IMR-90 (cell line): Measurements from ENCODE around the gene HERPUD1. TPM values are rescaled to one million over a fixed set of nuclear protein-coding genes. Genes with fewer than 3 reads are reported as not detected.

Source experiments
- ATAC-seq: fragments of 200-7000 bp; cut with Tn5 transposase; 2 replicates; pipeline ENCODE4 v1.9.1; 2020; ENCODE audit warnings: low read depth, mild to moderate bottlenecking, moderate library complexity
- BruUV-seq: library from RNA; stranded (reverse); fragments of 400-500 nt; replicated peaks from 2 replicates; lab custom pipeline; 2021; lab: Mats Ljungman, UMichigan
- CTCF ChIA-PET: fragments of 300-600 bp; formaldehyde crosslinking; extraction: SDS; loops from one replicate; lab custom pipeline; 2021; ENCODE audit warnings: antibody characterized with exemption; lab: Yijun Ruan, JAX
- POLR2A ChIA-PET: fragments of 300-600 bp; sonication (Branson Sonifier 250); formaldehyde crosslinking; loops from one replicate; lab custom pipeline; 2022; ENCODE audit warnings: antibody characterized with exemption; ENCODE audit not compliant: unreplicated experiment; lab: Charles Lee
- DNase-seq: peaks from one replicate; pipeline ENCODE4 v3.0.0; 2013
- H2AFZ ChIP-seq: replicated peaks from 2 replicates; pipeline ENCODE3; 2013; ENCODE audit warnings: low read length, mild to moderate bottlenecking; ENCODE audit not compliant: poor library complexity
- H2AK5ac ChIP-seq: 2 replicates; pipeline ENCODE4 v1.6.1; 2013; ENCODE audit warnings: low read depth, low read length, inconsistent platforms
- H2AK9ac ChIP-seq: replicated peaks from 2 replicates; pipeline ENCODE3; 2013; ENCODE audit warnings: mild to moderate bottlenecking, low read depth, low read length, moderate library complexity; ENCODE audit not compliant: poor library complexity
- H2BK120ac ChIP-seq: 2 replicates; pipeline ENCODE4 v1.6.1; 2013; ENCODE audit warnings: low read depth, low read length, inconsistent platforms
- H2BK15ac ChIP-seq: 3 replicates; pipeline ENCODE4 v1.6.1; 2013; ENCODE audit warnings: low read depth, low read length, inconsistent platforms
- H2BK20ac ChIP-seq: 2 replicates; pipeline ENCODE4 v1.6.1; 2013; ENCODE audit warnings: low read depth, mild to moderate bottlenecking, inconsistent platforms, low read length, moderate library complexity
- H2BK5ac ChIP-seq: 2 replicates; pipeline ENCODE4 v1.6.1; 2013; ENCODE audit warnings: mild to moderate bottlenecking, low read depth, low read length, inconsistent platforms; ENCODE audit not compliant: poor library complexity, severe bottlenecking
- H3K14ac ChIP-seq: replicated peaks from 2 replicates; pipeline ENCODE4 v1.6.1; 2013; ENCODE audit warnings: low read depth, low read length, inconsistent platforms
- H3K18ac ChIP-seq: 2 replicates; pipeline ENCODE4 v1.6.1; 2013; ENCODE audit warnings: low read depth, low read length, control low read depth
- H3K23ac ChIP-seq: 2 replicates; pipeline ENCODE4 v1.6.1; 2013; ENCODE audit warnings: low read depth, low read length, inconsistent platforms
- H3K27ac ChIP-seq: 2 replicates; pipeline ENCODE4 v1.5.1; 2013; ENCODE audit warnings: mild to moderate bottlenecking, control low read depth, low read length; ENCODE audit not compliant: insufficient read depth
- H3K27me3 ChIP-seq: 2 replicates; pipeline ENCODE4 v1.6.1; 2013; ENCODE audit warnings: low read length; ENCODE audit not compliant: control insufficient read depth, insufficient read depth
- H3K36me3 ChIP-seq: 2 replicates; pipeline ENCODE4 v1.6.1; 2013; ENCODE audit warnings: low read length, mixed read lengths; ENCODE audit not compliant: control insufficient read depth, insufficient read depth
- H3K4ac ChIP-seq: 2 replicates; pipeline ENCODE4 v1.6.1; 2013; ENCODE audit warnings: low read depth, low read length, inconsistent platforms
- H3K4me1 ChIP-seq: 2 replicates; pipeline ENCODE4 v1.6.1; 2013; ENCODE audit warnings: low read length, mixed read lengths; ENCODE audit not compliant: control insufficient read depth, insufficient read depth
- H3K4me2 ChIP-seq: 2 replicates; pipeline ENCODE4 v1.6.1; 2013; ENCODE audit warnings: low read depth, mild to moderate bottlenecking, control low read depth, low read length, moderate library complexity
- H3K4me3 ChIP-seq: 2 replicates; pipeline ENCODE4 v1.5.1; 2013; ENCODE audit warnings: low read depth, mild to moderate bottlenecking, control low read depth, low read length, moderate library complexity; ENCODE audit not compliant: insufficient read depth
- H3K56ac ChIP-seq: 2 replicates; pipeline ENCODE4 v1.6.1; 2013; ENCODE audit warnings: low read length, inconsistent platforms; ENCODE audit not compliant: insufficient read depth; ENCODE audit errors: extremely low read depth
- H3K79me1 ChIP-seq, 2 experiments: 2 replicates each; pipeline ENCODE4 v1.6.1; 2013; ENCODE audit warnings: low read length in 2 of 2, inconsistent platforms in 1 of 2, low read depth in 1 of 2
- H3K9ac ChIP-seq: 2 replicates; pipeline ENCODE4 v1.6.1; 2013; ENCODE audit warnings: low read depth, low read length, control low read depth
- H3K9me1 ChIP-seq: 2 replicates; pipeline ENCODE4 v1.6.1; 2013; ENCODE audit warnings: low read length, inconsistent platforms; ENCODE audit not compliant: insufficient read depth
- H3K9me3 ChIP-seq: 2 replicates; pipeline ENCODE4 v1.6.1; 2013; ENCODE audit warnings: low read length; ENCODE audit not compliant: control insufficient read depth, insufficient read depth
- H4K20me1 ChIP-seq: 2 replicates; pipeline ENCODE4 v1.6.1; 2013; ENCODE audit warnings: low read length, inconsistent platforms; ENCODE audit not compliant: insufficient read depth
- H4K5ac ChIP-seq: 2 replicates; pipeline ENCODE4 v1.6.1; 2013; ENCODE audit warnings: mild to moderate bottlenecking, low read depth, low read length, control low read depth
- H4K8ac ChIP-seq, 2 experiments: 2 replicates each; pipeline ENCODE4 v1.6.1; 2013; ENCODE audit warnings: low read depth in 2 of 2, low read length in 2 of 2, control low read depth in 1 of 2, inconsistent platforms in 1 of 2
- H4K91ac ChIP-seq: 2 replicates; pipeline ENCODE4 v1.6.1; 2013; ENCODE audit warnings: low read depth, low read length, inconsistent platforms; ENCODE audit not compliant: insufficient read depth
- BHLHE40 ChIP-seq: fragments of 150-350 bp; IDR thresholded peaks from 2 replicates; pipeline ENCODE4 v1.6.1; 2016; ENCODE audit warnings: mild to moderate bottlenecking, low read depth, low read length
- CEBPB ChIP-seq: IDR thresholded peaks from 2 replicates; pipeline ENCODE4 v1.6.1; 2012; ENCODE audit warnings: low read depth, low read length, improper control_type of control experiment
- CHD1 ChIP-seq: IDR thresholded peaks from 2 replicates; pipeline ENCODE4 v1.6.1; 2012; ENCODE audit warnings: low read depth, low read length, improper control_type of control experiment
- FOS ChIP-seq: fragments of 150-350 bp; IDR thresholded peaks from 2 replicates; pipeline ENCODE4 v1.6.1; 2016; ENCODE audit warnings: low read depth, low read length
- MAFK ChIP-seq: IDR thresholded peaks from 2 replicates; pipeline ENCODE4 v1.6.1; 2012; ENCODE audit warnings: low read depth, low read length, improper control_type of control experiment
- MAZ ChIP-seq: IDR thresholded peaks from 2 replicates; pipeline ENCODE4 v1.6.1; 2012; ENCODE audit warnings: low read depth, mild to moderate bottlenecking, low read length, improper control_type of control experiment, moderate library complexity, borderline replicate concordance
- MXI1 ChIP-seq: IDR thresholded peaks from 2 replicates; pipeline ENCODE4 v1.6.1; 2012; ENCODE audit warnings: low read depth, mild to moderate bottlenecking, low read length, moderate library complexity, borderline replicate concordance
- NFE2L2 ChIP-seq: fragments of 150-350 bp; IDR thresholded peaks from 2 replicates; pipeline ENCODE4 v1.6.1; 2016; ENCODE audit warnings: low read depth, mild to moderate bottlenecking, low read length
- POLR2A ChIP-seq: IDR thresholded peaks from 2 replicates; pipeline ENCODE4 v1.6.1; 2012; ENCODE audit warnings: mild to moderate bottlenecking, low read depth, low read length
- RAD21 ChIP-seq: IDR thresholded peaks from 2 replicates; pipeline ENCODE4 v1.6.1; 2012; ENCODE audit warnings: low read length, improper control_type of control experiment
- RCOR1 ChIP-seq: IDR thresholded peaks from 2 replicates; pipeline ENCODE4 v1.6.1; 2012; ENCODE audit warnings: mild to moderate bottlenecking, low read length, improper control_type of control experiment; ENCODE audit not compliant: insufficient replicate concordance
- RFX5 ChIP-seq: IDR thresholded peaks from 2 replicates; pipeline ENCODE4 v1.8.0; 2012; ENCODE audit warnings: low read depth, mild to moderate bottlenecking, low read length, moderate library complexity
- SMC3 ChIP-seq: fragments of 150-350 bp; IDR thresholded peaks from 2 replicates; pipeline ENCODE4 v1.6.1; 2016; ENCODE audit warnings: low read depth, mild to moderate bottlenecking, antibody characterized with exemption, low read length, moderate library complexity
- WGBS, 2 experiments: methylation state at CpG; one replicate each; pipeline versions ENCODE4 v1.1.5 to v1.1.7; 2013; ENCODE audit warnings: missing lambda C conversion rate in 2 of 2; ENCODE audit not compliant: insufficient read length in 1 of 2; ENCODE audit errors: extremely low coverage in 2 of 2; 5-methylcytosine and 5-hydroxymethylcytosine counted together
- dilution Hi-C: fragments of 300-500 bp; cut with HindIII; formaldehyde crosslinking; loops from one replicate; pipeline ENCODE4 v1.14.3; 2018; ENCODE audit warnings: low sequenced_read_pairs; ENCODE audit not compliant: unreplicated experiment
- in situ Hi-C: fragments of 300-500 bp; cut with MboI; formaldehyde crosslinking; loops from 3 replicates; pipeline ENCODE4 v1.14.3; 2019; ENCODE audit warnings: low sequenced_read_pairs, inconsistent platforms, mixed read lengths
- intact Hi-C: fragments of 100-400 bp; cut with micrococcal nuclease; formaldehyde crosslinking; loops from 2 replicates; pipeline ENCODE4 v1.10.0; 2022
- polyA plus RNA-seq, 3 experiments: library from polyadenylated mRNA; depleted of rRNA; stranded (reverse); fragments of >200 nt; gene quantifications; 2 replicates each; pipeline ENCODE4 v1.2.3, GENCODE V29; 2012; ENCODE audit warnings: low replicate concordance in 1 of 3
- total RNA-seq: library from RNA; depleted of rRNA; stranded (reverse); fragments of >200 nt; gene quantifications from 2 replicates; pipeline ENCODE4 v1.2.3, GENCODE V29; 2012
- TF ChIP-seq, protein P1 (sequence below): fragments of 150-350 bp; IDR thresholded peaks from 2 replicates; pipeline ENCODE4 v1.6.1; 2017; ENCODE audit warnings: mild to moderate bottlenecking, antibody characterized with exemption, low read length, low read depth
- TF ChIP-seq, protein P2 (sequence below): conservative IDR thresholded peaks from 2 replicates; pipeline ENCODE4 v1.5.1; 2012; ENCODE audit warnings: mild to moderate bottlenecking, low read depth, low read length, improper control_type of control experiment
- TF ChIP-seq, protein P3 (sequence below): fragments of 150-350 bp; IDR thresholded peaks from 2 replicates; pipeline ENCODE4 v1.6.1; 2016; ENCODE audit warnings: low read depth, mild to moderate bottlenecking, low read length, moderate library complexity, borderline replicate concordance

The HERPUD1 gene
- total and polyA plus RNA-seq, 2 of the 4 experiments (the other 2 are of a cell fraction), result 130 to 148 TPM

DNA sequence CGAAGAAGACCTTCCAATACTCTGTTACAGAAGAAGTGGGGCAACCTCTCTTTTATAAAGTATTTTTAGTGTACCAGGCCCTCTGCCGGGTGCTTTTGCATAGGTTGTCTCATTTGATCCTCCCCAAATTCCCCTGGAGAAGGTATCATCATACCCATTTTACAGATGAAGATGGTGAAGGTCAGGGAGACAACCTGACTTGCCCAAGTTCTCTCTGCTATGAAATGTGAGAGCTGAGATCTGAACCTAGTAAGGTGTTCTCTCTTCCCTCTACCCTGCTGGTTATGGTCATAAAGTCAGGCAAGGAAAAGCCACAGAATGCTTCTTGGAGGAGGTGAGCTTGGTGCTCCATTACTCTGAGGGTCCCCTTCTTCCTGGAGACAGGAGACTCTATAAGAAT, 28.1 kb upstream of the HERPUD1 start:
- intact Hi-C loops (no loop called here), dilution Hi-C loops (no loop called here), in situ Hi-C loops (no loop called here)
- Histone ChIP-seq H4K91ac (no peak overlapping the region), H3K4me1 (no peaks in the 10 kb centered on the region), H2AK5ac (no peak overlapping the region), H3K9me3 (no peaks in the 10 kb centered on the region), H3K79me1 (no peaks in the 10 kb centered on the region), H3K4me2 (no peak overlapping the region), H3K4ac (no peak overlapping the region), H2AFZ (no peak overlapping the region), H3K9me1 (no peaks in the 10 kb centered on the region; the same call in 1 of the 2 replicates), H4K8ac (no peak overlapping the region), H3K23ac (no peak overlapping the region), H3K14ac (no peak overlapping the region), H3K9ac (no peak overlapping the region), H3K18ac (no peak overlapping the region), H4K5ac (no peak overlapping the region), H2AK9ac (no peak overlapping the region), H3K56ac (no peak overlapping the region), H4K20me1 (no peaks in the 10 kb centered on the region), H2BK120ac (no peak overlapping the region), H2BK20ac (no peak overlapping the region), H3K4me3 (no peak overlapping the region), H3K27ac (no peak overlapping the region), H2BK15ac (no peak overlapping the region), H3K27me3 (peaks cover 24% of the 10 kb centered on the region), H3K36me3 (no peaks in the 10 kb centered on the region), H2BK5ac (no peak overlapping the region)
- ChIA-PET CTCF (no interaction called here), POLR2A (no interaction called here)
- BruUV-seq, result no TSS peak
- ATAC-seq (no peak), DNase-seq (no peak)
- TF ChIP-seq MXI1, result no peak
- TF ChIP-seq, protein P1, sequence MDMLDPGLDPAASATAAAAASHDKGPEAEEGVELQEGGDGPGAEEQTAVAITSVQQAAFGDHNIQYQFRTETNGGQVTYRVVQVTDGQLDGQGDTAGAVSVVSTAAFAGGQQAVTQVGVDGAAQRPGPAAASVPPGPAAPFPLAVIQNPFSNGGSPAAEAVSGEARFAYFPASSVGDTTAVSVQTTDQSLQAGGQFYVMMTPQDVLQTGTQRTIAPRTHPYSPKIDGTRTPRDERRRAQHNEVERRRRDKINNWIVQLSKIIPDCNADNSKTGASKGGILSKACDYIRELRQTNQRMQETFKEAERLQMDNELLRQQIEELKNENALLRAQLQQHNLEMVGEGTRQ, result no peak
- TF ChIP-seq FOS, result no peak
- TF ChIP-seq RAD21, result no peak
- no peak for TF ChIP-seq SMC3
- TF ChIP-seq CEBPB, result no peak
- TF ChIP-seq MAFK, result no peak
- TF ChIP-seq RFX5, result no peak
- TF ChIP-seq MAZ, result no peak
- no peak for TF ChIP-seq RCOR1
- TF ChIP-seq, protein P2, sequence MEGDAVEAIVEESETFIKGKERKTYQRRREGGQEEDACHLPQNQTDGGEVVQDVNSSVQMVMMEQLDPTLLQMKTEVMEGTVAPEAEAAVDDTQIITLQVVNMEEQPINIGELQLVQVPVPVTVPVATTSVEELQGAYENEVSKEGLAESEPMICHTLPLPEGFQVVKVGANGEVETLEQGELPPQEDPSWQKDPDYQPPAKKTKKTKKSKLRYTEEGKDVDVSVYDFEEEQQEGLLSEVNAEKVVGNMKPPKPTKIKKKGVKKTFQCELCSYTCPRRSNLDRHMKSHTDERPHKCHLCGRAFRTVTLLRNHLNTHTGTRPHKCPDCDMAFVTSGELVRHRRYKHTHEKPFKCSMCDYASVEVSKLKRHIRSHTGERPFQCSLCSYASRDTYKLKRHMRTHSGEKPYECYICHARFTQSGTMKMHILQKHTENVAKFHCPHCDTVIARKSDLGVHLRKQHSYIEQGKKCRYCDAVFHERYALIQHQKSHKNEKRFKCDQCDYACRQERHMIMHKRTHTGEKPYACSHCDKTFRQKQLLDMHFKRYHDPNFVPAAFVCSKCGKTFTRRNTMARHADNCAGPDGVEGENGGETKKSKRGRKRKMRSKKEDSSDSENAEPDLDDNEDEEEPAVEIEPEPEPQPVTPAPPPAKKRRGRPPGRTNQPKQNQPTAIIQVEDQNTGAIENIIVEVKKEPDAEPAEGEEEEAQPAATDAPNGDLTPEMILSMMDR, result no peak
- no peak for TF ChIP-seq NFE2L2
- TF ChIP-seq POLR2A, result no peak
- TF ChIP-seq BHLHE40, result no peak
- no peak for TF ChIP-seq CHD1
- TF ChIP-seq, protein P3, sequence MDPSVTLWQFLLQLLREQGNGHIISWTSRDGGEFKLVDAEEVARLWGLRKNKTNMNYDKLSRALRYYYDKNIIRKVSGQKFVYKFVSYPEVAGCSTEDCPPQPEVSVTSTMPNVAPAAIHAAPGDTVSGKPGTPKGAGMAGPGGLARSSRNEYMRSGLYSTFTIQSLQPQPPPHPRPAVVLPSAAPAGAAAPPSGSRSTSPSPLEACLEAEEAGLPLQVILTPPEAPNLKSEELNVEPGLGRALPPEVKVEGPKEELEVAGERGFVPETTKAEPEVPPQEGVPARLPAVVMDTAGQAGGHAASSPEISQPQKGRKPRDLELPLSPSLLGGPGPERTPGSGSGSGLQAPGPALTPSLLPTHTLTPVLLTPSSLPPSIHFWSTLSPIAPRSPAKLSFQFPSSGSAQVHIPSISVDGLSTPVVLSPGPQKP, result no peak
- WGBS, 2 experiments, result no CpG with 5 or more reads among the region's 2 CpGs
